D721Med (cell line): Measurements from ENCODE around the gene PMEPA1.

Experiments used
- DNase-seq: peaks from one replicate; pipeline ENCODE4 v3.0.0; 2011; ENCODE audit warnings: low spot score; ENCODE audit not compliant: insufficient read length
- FAIRE-seq: peaks from 2 replicates; lab custom pipeline; 2011; peaks lifted over from hg19 to GRCh38; lab: Jason Lieb, UNC
- TF ChIP-seq, protein P1 (sequence below): IDR thresholded peaks from 2 replicates; pipeline ENCODE4 v1.5.1; 2012; ENCODE audit warnings: mild to moderate bottlenecking, control low read depth; ENCODE audit not compliant: insufficient read depth; ENCODE audit errors: missing control alignments

The PMEPA1 gene

DNA sequence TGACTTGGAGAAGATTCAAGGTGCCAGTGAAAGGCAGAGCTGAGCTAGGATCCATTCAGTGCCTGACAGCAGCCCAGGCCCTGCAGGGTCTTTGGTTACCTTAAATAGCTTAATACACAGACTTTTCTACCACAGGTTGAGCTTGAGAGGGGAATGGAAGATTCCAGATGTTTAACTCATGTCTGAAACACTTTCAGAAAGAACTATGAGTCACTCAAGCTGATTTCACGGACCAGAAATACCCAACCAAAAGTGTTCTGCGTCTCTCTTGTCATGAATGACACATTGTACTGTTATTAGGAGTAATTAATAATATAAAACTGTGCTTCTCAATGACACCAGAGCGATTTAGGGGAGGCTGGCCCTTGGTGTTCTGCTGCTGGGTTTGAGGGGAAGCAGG is 6.4 kb upstream of the PMEPA1 start:
- DNase-seq (no peak), FAIRE-seq (no peak)
- TF ChIP-seq, protein P1, sequence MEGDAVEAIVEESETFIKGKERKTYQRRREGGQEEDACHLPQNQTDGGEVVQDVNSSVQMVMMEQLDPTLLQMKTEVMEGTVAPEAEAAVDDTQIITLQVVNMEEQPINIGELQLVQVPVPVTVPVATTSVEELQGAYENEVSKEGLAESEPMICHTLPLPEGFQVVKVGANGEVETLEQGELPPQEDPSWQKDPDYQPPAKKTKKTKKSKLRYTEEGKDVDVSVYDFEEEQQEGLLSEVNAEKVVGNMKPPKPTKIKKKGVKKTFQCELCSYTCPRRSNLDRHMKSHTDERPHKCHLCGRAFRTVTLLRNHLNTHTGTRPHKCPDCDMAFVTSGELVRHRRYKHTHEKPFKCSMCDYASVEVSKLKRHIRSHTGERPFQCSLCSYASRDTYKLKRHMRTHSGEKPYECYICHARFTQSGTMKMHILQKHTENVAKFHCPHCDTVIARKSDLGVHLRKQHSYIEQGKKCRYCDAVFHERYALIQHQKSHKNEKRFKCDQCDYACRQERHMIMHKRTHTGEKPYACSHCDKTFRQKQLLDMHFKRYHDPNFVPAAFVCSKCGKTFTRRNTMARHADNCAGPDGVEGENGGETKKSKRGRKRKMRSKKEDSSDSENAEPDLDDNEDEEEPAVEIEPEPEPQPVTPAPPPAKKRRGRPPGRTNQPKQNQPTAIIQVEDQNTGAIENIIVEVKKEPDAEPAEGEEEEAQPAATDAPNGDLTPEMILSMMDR: no peak

GRCh38 chr20:57715268-57715904 is 5.6 kb upstream of the PMEPA1 start:
- no peak for FAIRE-seq
- no peak for DNase-seq
- TF ChIP-seq, protein P1: no peak

GRCh38 chr20:57714409-57715267 is 4.8 kb upstream of the PMEPA1 start:
- TF ChIP-seq, protein P1: no peak
- FAIRE-seq: no peak
- DNase-seq: no peak

- no peak for DNase-seq
- TF ChIP-seq, protein P1: no peak
- FAIRE-seq: no peak
These were observed 4.1 kb upstream of the PMEPA1 start for GRCh38 chr20:57713951-57714350.

- TF ChIP-seq, protein P1: no peak
- no peak for FAIRE-seq
- DNase-seq: no peak
These were observed 3.7 kb upstream of the PMEPA1 start for GRCh38 chr20:57713505-57713903.

DNA sequence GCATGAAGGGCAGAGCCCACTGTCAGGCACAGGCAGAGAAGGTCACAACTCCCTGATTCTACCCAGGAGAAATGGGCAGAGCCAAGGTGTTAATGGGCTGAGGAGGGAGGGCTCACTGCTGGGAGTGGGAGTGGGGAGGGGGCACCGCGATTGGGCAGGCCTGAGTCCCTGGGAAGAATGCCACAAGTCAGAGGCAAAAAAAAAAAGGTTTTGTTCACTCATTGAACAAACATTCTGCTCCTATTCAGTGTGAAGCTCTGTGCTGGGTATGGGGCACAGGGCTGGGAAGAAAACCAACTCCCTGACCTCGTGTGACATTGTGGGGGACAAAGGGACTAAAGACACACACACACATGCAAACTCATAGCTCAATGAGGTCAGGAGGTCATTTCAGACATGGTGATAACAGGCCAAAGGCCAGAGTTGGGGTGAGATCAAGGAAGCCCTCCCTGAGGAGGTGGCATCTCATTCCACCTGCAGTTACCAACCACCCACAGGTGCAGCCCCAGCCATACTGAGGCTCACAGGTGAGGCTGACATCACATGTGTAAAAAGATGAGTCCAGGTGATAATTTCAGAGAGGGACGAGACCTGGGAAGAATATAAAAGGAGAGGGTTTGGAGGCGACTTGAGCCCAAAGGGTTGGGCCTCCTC is 3.2 kb upstream of the PMEPA1 start:
- DNase-seq: no peak
- no peak for FAIRE-seq
- TF ChIP-seq, protein P1: no peak
